Neuron (in vitro differentiated cells): ENCODE data around the gene RBMS3.

Source experiments
- H2AFZ ChIP-seq: one replicate; pipeline ENCODE4 v1.6.1; 2013; ENCODE audit warnings: low read depth, mild to moderate bottlenecking, inconsistent platforms, low read length, moderate library complexity
- H3K27me3 ChIP-seq: one replicate; pipeline ENCODE4 v1.6.1; 2013; ENCODE audit warnings: low read length; ENCODE audit not compliant: insufficient read depth
- H3K36me3 ChIP-seq: one replicate; pipeline ENCODE4 v1.6.1; 2013; ENCODE audit warnings: low read length; ENCODE audit not compliant: insufficient read depth
- H3K4me1 ChIP-seq: one replicate; pipeline ENCODE4 v1.6.1; 2013; ENCODE audit warnings: low read length; ENCODE audit not compliant: insufficient read depth
- H3K4me3 ChIP-seq: 2 replicates; pipeline ENCODE4 v1.5.1; 2013; ENCODE audit warnings: mild to moderate bottlenecking, low read length, moderate library complexity
- H3K9me3 ChIP-seq: one replicate; pipeline ENCODE4 v1.6.1; 2013; ENCODE audit warnings: low read length

The RBMS3 gene

GRCh38 chr3:29901097-29901496 is 620.2 kb downstream of the RBMS3 start:
- H3K27me3 ChIP-seq: no peaks in the 10 kb centered on the region
- H3K36me3 ChIP-seq: no peaks in the 10 kb centered on the region
- H3K9me3 ChIP-seq: no peaks in the 10 kb centered on the region

DNA sequence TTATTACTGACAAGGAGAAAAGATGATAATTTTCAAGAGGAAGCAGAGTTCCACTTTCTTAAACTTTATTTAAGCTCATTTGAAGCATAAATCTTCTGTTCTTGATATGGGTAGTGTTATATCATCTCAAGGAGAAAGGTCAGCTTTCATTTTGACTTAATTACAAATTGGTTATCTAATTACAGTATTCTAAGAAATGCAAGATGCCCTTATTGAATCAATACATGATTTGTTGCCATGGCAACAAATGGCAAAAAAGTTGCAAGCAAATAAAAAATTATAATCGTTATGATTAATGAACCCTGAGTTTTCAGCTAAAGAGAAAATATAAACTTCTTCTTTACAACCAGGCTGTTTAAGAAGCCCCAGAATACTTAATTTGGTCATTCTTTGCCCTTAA is 622.7 kb downstream of the RBMS3 start:
- H3K4me3 ChIP-seq: no peak overlapping the region
- H3K4me1 ChIP-seq: peaks cover 13% of the 10 kb centered on the region
- H3K27me3 ChIP-seq: no peaks in the 10 kb centered on the region
- H2AFZ ChIP-seq: no peak overlapping the region
- no peaks in the 10 kb centered on the region for H3K36me3 ChIP-seq
- H3K9me3 ChIP-seq: no peaks in the 10 kb centered on the region

More at GRCh38 chr3:29901097-29901496, 620.2 kb downstream of the RBMS3 start:
- Histone ChIP-seq H2AFZ (no peak overlapping the region), H3K4me1 (peaks cover 20% of the 10 kb centered on the region), H3K4me3 (no peak overlapping the region)

DNA sequence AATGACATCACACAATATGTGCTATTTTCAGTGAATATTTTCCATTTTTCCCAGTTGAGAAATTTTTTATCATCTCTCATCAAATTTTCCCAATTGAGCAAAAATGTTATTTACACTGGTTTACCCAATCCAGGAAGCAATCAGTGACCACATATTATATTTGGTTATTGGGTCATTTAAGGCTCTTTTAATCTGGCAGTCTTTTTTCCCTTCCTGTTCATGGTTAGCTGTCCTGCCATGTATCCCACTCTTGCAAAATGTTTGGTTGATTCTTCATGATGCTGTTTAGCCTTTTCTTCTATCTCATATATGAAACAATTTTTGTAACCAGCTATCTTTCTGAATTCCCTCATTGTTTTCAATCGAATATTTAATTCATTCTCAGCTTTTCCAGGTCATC is 626.0 kb downstream of the RBMS3 start:
- Histone ChIP-seq H3K27me3 (no peaks in the 10 kb centered on the region), H3K4me1 (no peaks in the 10 kb centered on the region), H3K4me3 (no peak overlapping the region)

GRCh38 chr3:29912600-29913288 is 631.9 kb downstream of the RBMS3 start:
- H2AFZ ChIP-seq: no peak overlapping the region
- no peaks in the 10 kb centered on the region for H3K4me1 ChIP-seq
- no peak overlapping the region for H3K4me3 ChIP-seq
- H3K27me3 ChIP-seq: no peaks in the 10 kb centered on the region
- H3K9me3 ChIP-seq: no peaks in the 10 kb centered on the region
- H3K36me3 ChIP-seq: no peaks in the 10 kb centered on the region

More for the DNA sequence above, 626.0 kb downstream of the RBMS3 start:
- H3K36me3 ChIP-seq: no peaks in the 10 kb centered on the region
- no peak overlapping the region for H2AFZ ChIP-seq
- H3K9me3 ChIP-seq: no peaks in the 10 kb centered on the region

DNA sequence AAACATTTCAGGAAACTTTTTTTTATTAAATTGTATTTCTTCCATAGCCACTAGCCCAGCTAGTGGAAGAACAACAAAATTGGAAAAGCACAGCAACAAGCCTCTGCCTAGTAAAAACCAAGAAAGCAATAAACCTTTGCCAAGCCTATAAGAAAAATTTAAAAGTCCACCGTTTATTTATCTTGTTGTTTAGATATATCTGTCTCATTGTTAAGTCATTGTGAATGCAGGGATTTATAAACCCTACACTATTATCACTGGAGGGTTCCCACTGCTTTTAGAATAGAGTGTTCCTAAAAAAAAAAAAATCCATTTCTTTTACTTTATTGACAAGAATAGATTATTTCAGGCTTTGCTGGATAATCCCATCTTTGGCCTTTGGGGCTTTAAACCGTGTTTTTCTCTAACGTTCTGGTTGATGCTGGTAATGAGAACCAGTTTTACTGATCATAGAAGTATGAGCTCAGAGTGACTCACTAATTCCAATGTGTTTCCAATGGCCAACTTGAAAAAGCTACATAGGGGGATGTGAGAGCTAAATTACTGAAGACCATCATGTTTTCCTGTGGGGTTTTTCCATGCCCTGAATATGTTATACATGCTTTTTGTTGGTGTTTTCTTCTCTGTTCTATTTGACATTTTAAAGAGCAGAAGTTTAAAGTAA is 634.1 kb downstream of the RBMS3 start:
- Histone ChIP-seq H3K27me3 (no peaks in the 10 kb centered on the region), H3K4me3 (no peak overlapping the region), H2AFZ (no peak overlapping the region), H3K9me3 (no peaks in the 10 kb centered on the region), H3K36me3 (no peaks in the 10 kb centered on the region), H3K4me1 (peaks cover 9% of the 10 kb centered on the region)

GRCh38 chr3:29919571-29919970 is 638.7 kb downstream of the RBMS3 start:
- Histone ChIP-seq H3K9me3 (no peaks in the 10 kb centered on the region), H2AFZ (no peak overlapping the region), H3K27me3 (no peaks in the 10 kb centered on the region), H3K4me3 (no peak overlapping the region), H3K4me1 (peaks cover 12% of the 10 kb centered on the region), H3K36me3 (no peaks in the 10 kb centered on the region)

DNA sequence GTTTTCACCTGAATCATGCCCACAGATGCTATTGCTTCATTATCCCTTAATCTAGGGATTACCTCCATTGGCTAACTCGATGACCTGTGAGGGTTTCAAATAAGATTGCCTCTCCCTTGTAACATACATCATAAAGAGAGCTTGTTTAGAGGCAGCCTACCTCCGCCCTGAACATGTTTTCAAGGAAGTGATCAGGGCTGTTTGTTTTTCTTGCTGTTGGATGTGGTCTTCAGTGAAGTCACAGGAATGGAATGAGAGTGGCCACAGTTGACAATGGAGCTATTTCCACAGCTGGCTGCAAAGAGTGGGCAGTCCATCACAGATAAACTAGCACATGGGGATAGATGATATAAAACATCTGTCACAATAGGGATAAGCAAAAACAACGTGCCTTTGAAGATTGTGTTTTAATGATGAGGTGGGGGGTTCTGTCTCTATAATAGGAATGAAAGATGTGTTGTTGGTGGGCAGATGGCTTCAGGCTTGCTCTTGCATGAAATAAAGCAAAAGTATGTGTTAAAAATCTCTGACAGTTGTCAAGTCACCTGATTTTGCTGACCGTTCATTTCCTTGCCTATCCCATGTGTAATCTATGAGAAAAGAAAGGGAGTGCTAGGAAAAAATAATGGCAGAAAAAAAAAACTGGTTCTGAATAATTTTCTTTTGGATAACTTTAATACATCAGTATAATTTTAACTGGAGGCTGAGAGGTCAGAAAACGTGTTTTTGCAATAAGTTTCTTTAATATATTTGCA is 642.3 kb downstream of the RBMS3 start:
- Histone ChIP-seq H2AFZ (no peak overlapping the region), H3K9me3 (no peaks in the 10 kb centered on the region), H3K4me1 (peaks cover 21% of the 10 kb centered on the region), H3K36me3 (no peaks in the 10 kb centered on the region), H3K4me3 (no peak overlapping the region), H3K27me3 (no peaks in the 10 kb centered on the region)

GRCh38 chr3:29924783-29925561 is 644.1 kb downstream of the RBMS3 start:
- no peaks in the 10 kb centered on the region for H3K9me3 ChIP-seq
- H3K27me3 ChIP-seq: no peaks in the 10 kb centered on the region
- H2AFZ ChIP-seq: no peak overlapping the region
- no peak overlapping the region for H3K4me3 ChIP-seq
- H3K4me1 ChIP-seq: peaks cover 12% of the 10 kb centered on the region
- H3K36me3 ChIP-seq: no peaks in the 10 kb centered on the region

GRCh38 chr3:29926378-29926777 is 645.5 kb downstream of the RBMS3 start:
- Histone ChIP-seq H3K4me1 (peaks cover 9% of the 10 kb centered on the region), H2AFZ (no peak overlapping the region), H3K4me3 (no peak overlapping the region), H3K27me3 (no peaks in the 10 kb centered on the region), H3K9me3 (no peaks in the 10 kb centered on the region), H3K36me3 (no peaks in the 10 kb centered on the region)

DNA sequence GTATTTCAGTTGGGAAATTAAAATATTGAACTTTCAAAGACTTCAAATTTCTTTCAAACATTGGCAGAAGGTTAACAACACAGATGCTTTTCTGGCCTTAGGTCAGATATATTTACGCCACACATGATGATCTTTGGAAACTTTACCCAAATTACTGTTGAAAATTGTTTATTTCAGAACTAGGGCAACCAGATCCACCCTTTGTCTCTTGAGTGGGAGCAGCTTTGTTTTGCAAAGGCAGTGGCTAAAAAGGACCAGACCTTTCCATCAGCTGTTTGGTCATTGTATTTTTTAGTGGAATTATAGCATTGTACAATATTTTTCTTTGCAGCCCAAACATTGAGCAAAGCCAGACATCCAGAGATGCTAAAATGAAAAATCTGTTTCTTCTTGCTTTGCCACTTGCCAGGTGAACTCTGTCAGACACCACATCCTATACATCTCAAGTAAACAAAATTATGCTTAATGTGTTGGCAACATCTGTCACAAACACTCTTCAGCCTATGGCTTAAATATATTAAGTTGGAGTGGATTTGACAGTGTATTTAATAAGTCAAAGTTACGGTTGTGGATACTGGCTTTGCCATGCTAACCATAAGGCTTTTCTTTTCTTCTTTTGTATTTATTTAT is 651.9 kb downstream of the RBMS3 start:
- H3K36me3 ChIP-seq: no peaks in the 10 kb centered on the region
- no peaks in the 10 kb centered on the region for H3K9me3 ChIP-seq
- no peaks in the 10 kb centered on the region for H3K27me3 ChIP-seq
- H2AFZ ChIP-seq: no peak overlapping the region
- H3K4me3 ChIP-seq: no peak overlapping the region
- H3K4me1 ChIP-seq: peaks cover 12% of the 10 kb centered on the region

DNA sequence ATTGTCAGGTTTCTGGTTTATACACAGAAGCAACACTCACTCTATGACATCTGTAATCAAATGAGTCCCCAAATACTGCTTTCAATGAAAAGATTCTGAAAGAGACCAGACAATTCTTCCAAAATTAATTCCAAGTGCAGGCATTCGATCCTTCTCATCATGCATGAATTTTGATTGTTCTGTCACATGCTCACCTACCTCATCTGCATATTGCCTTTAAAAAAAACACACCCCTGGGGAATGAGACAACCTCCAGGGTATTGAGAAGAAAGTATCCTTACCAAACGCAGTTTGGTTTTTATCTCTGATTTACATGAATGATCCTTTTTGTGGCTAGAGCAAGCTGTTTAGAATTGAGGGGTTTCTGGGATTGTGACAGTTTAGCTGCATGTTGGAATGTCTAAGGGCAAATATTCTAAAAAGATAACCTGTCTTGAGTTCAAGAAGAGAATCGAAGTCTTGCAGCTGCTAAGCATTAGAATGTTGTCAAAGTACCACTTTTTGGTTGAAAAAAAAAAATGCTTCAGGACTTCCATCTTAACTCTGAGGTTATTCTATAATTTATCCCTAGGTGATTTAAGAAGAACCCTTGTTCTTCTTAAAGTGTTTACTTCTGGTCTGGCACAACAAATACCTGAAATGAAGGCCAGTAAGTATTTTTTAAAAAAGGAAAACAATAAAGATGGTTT is 653.1 kb downstream of the RBMS3 start:
- Histone ChIP-seq H3K4me1 (peaks cover 12% of the 10 kb centered on the region), H2AFZ (no peak overlapping the region), H3K36me3 (no peaks in the 10 kb centered on the region), H3K27me3 (no peaks in the 10 kb centered on the region), H3K4me3 (no peak overlapping the region), H3K9me3 (no peaks in the 10 kb centered on the region)

DNA sequence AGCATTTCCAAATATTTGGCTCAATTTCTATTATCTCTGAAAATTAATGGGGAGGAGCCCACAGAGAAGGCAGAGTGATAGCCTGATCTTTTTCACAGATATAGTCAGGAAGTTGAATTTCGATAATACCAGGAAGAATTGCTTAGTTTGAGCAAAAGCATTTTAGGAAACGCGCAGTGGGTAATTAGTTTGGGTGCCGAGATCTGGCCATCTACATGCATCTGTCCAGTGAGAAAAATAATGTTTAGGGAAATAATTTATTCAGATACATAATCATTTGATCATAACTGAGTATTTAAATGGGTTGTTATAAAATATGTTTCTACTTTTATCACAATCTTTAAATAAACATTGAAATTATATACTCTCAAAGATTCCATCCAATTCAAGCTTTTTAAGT is 653.9 kb downstream of the RBMS3 start:
- Histone ChIP-seq H3K4me3 (no peak overlapping the region), H3K36me3 (no peaks in the 10 kb centered on the region), H3K9me3 (no peaks in the 10 kb centered on the region), H3K27me3 (no peaks in the 10 kb centered on the region), H2AFZ (no peak overlapping the region), H3K4me1 (peaks cover 12% of the 10 kb centered on the region)
